Stimulated activated naive CD8-positive, alpha-beta T cell treated with anti-CD3 and anti-CD28 coated beads, Interleukin-15, Interleukin-2, amounts not matched to agents 100 ng/mL and 50 ng/mL, for 24 hours (primary cell): ENCODE results near the gene CTSS.
"Not testable (repeated sequence)": the region's sequence is repeated elsewhere in the genome, so short reads cannot be mapped to it uniquely, and the experiment has no call there.

ENCODE experiments used
- H3K27ac Mint-ChIP-seq: one replicate; pipeline ENCODE4 v1.8.0; 2021; ENCODE audit warnings: mild to moderate bottlenecking, mixed read lengths
- H3K27me3 Mint-ChIP-seq: one replicate; pipeline ENCODE4 v1.8.0; 2021; ENCODE audit warnings: mixed read lengths
- H3K36me3 Mint-ChIP-seq: one replicate; pipeline ENCODE4 v1.8.0; 2021; ENCODE audit warnings: low read depth, mixed read lengths
- H3K4me1 Mint-ChIP-seq: one replicate; pipeline ENCODE4 v1.8.0; 2021; ENCODE audit warnings: low read depth, mixed read lengths
- H3K4me3 Mint-ChIP-seq: one replicate; pipeline ENCODE4 v1.8.0; 2021; ENCODE audit warnings: mild to moderate bottlenecking, mixed read lengths
- H3K9me3 Mint-ChIP-seq: one replicate; pipeline ENCODE4 v1.8.0; 2021; ENCODE audit warnings: mixed read lengths

The CTSS gene

DNA sequence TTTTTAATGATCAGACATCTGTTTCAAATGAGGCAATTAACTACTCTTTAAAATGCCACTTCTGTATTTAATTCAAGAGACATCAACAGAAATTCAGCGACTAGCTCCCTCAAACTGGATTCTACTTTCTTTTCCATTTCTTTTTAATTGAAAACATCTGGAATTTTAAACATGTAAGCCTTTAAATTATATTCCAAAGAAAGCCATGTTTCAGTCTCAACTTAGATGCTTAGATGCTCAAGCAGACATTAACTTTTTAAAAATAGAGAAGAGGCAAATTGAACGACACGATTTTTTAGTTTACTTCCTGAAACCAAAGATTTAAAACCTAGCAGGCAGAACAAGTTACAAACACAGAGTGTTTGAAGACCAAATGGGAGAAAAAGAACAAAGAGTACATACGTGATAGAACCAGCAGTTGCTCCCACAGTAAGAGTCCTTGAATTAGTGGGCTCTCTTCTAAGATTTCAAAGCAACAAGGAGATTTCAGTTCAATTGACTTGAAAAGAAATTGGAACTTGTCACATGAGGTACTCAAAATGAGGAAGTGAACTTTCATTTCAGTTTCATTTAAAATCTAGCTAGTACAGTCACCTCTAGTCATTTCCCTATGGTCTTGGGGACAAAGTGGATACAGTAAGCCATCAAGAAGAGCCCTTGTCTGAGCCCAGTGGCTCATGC is at the start of gene CTSS:
Gene CTSS, minus strand, starts transcription at position 483 of the 681 bp plus-strand sequence. CDS start 1,015 bp downstream, outside the sequence.
- Mint-ChIP-seq H3K27me3 (no peaks in the 10 kb centered on the region), H3K27ac (peak within 1 kb of the TSS; percentile 94), H3K4me1 (peaks cover 52% of the 10 kb centered on the region), H3K4me3 (peak within 1 kb of the TSS; percentile 90), H3K9me3 (no peaks in the 10 kb centered on the region), H3K36me3 (peaks cover 24% of the 10 kb centered on the region)

DNA sequence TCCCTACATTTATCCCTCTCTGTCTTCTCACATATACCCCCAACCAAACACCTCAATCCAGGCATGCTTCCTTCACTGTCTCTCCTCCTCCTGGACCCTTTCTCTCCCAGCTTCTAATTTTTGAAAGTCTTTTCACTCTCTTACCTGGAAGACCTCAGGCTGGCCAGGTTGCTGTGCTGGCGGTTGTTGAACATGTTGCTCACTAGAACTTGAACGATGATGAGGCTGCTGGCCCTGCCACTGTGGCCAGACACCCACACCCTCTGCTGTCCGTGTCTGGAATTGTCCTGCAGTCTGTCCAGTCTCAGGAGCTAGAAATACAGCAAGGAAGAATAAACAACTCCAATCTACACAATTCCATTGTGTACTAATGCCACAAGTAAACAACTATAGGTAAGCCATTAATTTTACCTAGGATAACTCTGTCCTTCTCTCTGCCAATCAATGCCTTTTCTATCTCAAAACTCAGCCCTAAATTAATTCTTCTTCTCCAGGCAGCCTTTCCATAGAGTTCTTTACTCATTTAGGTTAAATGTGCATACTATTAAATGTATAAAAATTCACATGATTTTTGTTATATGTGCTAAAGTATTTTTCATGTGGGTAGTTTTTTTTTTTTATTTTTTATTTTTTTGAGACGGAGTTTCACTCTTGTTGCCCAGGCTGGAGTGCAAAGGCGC is 47.6 kb upstream of the CTSS start:
- Mint-ChIP-seq H3K9me3 (no peaks in the 10 kb centered on the region), H3K27ac (no peak overlapping the region), H3K4me3 (no peak overlapping the region), H3K27me3 (no peaks in the 10 kb centered on the region), H3K36me3 (peaks cover 28% of the 10 kb centered on the region), H3K4me1 (no peaks in the 10 kb centered on the region)

DNA sequence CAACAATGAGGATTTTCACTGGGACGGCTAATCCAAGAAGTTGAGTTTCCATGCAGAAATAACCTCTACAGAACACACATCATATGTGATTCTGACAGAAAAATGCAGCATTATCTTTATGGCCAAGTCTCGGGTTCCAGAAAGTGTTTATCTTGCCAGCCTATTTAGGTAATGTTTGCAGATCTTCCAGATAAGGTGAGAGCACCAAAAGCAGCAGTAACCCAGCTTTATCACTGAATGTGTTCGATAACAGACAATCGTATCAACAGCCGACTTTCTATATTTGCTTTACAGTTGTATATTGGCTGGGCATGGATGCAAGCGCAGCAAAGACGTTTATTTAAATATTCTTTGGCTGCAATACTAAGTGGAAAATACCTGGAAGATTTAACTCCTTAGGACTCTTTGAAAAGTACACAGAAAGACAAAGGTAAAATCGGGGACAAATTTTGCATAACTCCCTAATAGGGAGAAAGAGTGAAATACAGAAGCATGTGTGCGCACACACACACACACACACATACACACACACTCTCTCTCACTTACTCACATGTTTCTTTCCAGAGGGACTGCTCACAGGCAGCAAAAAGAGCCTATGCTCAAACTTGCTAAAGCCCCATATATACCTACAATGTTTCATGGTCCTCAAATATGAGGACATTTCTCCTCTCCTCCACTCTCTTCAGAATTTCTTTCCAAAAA is 45.5 kb upstream of the CTSS start:
- H3K4me3 Mint-ChIP-seq, result no peak overlapping the region
- no peaks in the 10 kb centered on the region for H3K9me3 Mint-ChIP-seq
- no peak overlapping the region for H3K27ac Mint-ChIP-seq
- peaks cover 17% of the 10 kb centered on the region for H3K36me3 Mint-ChIP-seq
- no peaks in the 10 kb centered on the region for H3K27me3 Mint-ChIP-seq
- H3K4me1 Mint-ChIP-seq, result peaks cover 11% of the 10 kb centered on the region

DNA sequence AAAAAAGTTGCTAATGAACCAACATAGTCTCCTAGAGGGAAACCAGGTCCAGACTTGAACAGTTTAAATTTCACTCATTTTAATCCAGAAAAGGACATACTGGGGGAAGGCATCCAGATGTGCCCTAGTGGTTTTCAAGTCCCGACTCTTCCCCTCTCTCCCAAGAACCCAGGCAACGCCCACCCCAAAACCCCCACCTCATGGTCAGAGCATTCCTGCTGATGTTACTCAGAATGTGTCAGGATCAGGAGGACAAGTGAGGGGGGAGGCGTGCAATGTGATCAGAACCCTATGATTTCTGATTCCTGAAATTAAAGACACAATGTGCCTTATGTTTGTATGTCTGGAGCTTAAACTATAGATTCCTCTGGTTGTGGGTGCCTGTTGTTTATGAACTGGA is 44.1 kb upstream of the CTSS start:
- Mint-ChIP-seq H3K27ac (no peak overlapping the region), H3K4me3 (no peak overlapping the region), H3K4me1 (peaks cover 11% of the 10 kb centered on the region), H3K27me3 (no peaks in the 10 kb centered on the region), H3K36me3 (peaks cover 12% of the 10 kb centered on the region), H3K9me3 (no peaks in the 10 kb centered on the region)

DNA sequence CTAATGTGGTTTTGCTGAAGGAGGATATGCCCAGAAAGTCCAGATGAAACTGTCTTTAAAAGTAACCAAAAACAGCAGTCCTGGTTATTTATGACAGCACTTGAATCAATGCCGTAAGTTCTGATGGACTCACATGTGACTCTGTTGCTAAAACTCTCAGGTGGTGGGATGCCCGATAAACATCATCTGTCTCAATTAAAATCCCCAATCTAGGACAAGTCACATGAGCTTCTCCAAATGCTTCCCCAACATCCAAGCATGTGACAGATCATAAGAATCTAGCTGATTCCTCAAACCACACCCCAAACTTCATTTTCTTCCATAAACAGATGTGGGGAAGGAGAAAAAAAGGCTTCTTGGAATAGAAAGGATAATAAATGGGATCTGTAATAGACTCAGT is 43.3 kb upstream of the CTSS start:
- Mint-ChIP-seq H3K9me3 (no peaks in the 10 kb centered on the region), H3K4me3 (no peak overlapping the region), H3K4me1 (peaks cover 11% of the 10 kb centered on the region), H3K27me3 (no peaks in the 10 kb centered on the region), H3K36me3 (peaks cover 7% of the 10 kb centered on the region), H3K27ac (no peak overlapping the region)

DNA sequence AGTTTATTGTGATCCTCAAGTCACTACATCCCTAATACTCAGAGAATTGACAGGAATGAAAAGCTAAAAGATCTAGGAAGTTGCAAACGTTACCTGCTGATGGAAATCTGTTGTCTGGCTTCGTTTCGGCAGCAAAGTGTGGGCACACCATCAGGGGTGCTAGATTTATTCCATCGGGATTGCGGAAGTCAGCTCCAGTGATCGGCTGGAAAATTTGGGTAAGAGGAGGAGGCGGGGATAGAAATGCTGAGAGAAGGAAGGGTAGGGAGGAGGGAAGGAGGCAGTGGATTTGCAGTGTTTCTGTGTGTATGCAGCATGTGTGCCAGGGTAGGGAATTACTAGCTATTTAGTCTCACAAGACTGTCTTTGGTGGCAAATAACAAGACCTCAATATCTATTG is 42.5 kb upstream of the CTSS start, which contains the start of gene CTSK:
Gene CTSK, minus strand, starts transcription at position 140 of the 400 bp plus-strand sequence. CDS start 1,455 bp downstream, outside the sequence.
- peak within 1 kb of the TSS; percentile 37 for H3K27ac Mint-ChIP-seq
- peaks cover 11% of the 10 kb centered on the region for H3K4me1 Mint-ChIP-seq
- no peaks in the 10 kb centered on the region for H3K9me3 Mint-ChIP-seq
- no peaks in the 10 kb centered on the region for H3K27me3 Mint-ChIP-seq
- peak within 1 kb of the TSS; percentile 55 for H3K4me3 Mint-ChIP-seq
- H3K36me3 Mint-ChIP-seq, result peaks cover 10% of the 10 kb centered on the region

DNA sequence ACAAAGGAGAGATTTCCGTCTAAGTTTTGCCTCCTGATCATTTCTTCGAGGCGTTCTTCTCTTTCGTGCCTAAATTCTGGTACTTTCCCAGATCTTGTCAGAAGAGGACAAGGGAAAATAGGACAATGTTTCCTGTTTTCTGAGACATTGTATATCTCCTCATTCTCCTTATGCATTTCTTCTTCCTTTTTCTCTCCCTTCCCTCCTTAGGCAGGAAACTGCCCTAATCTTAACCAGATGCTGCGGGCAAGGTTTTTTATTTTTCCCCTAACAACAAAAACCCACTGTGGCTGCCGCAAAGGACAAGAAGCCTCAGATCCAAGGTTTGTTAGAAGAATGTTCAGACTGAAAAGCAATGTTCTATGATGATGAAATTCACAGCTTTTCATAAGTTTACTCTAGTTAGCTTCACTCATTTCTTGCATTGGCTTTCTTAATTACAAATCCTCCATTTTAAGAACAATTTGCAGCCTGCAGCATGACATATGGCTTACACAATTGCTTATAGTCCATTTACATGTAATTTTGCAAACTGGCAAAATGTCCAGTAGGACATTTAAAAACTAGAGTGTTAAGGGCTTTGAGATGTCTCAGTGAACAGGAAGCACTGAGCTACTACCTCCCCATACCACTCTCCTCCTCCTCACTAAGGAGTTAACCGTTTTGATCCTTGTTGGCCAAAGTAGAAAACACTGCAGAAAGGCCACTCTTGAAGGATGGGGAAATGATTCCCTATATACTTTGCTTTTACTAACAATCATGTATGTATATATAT is 41.9 kb upstream of the CTSS start:
- Mint-ChIP-seq H3K4me1 (peaks cover 11% of the 10 kb centered on the region), H3K27me3 (no peaks in the 10 kb centered on the region), H3K9me3 (no peaks in the 10 kb centered on the region), H3K36me3 (peaks cover 16% of the 10 kb centered on the region), H3K4me3 (peak overlapping the region; percentile 55), H3K27ac (peak overlapping the region; percentile 29)

DNA sequence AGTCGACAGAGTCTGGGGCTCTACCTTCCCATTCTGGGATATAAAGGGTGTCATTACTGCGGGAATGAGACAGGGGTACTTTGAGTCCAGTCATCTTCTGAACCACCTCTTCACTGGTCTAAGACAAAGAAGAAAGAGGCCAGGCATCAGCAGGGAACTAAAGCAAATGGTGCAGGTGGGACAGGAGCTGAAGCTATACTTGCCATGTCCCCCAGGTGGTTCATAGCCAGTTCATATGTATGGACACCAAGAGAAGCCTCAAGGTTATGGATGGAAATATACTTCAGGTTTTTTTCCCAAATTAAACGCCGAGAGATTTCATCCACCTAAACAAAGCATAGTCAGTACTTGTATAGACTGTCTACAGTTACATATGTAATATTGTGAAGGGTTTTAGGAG is 40.3 kb upstream of the CTSS start:
- H3K4me3 Mint-ChIP-seq, result no peak overlapping the region
- peaks cover 16% of the 10 kb centered on the region for H3K36me3 Mint-ChIP-seq
- no peak overlapping the region for H3K27ac Mint-ChIP-seq
- H3K9me3 Mint-ChIP-seq, result no peaks in the 10 kb centered on the region
- H3K27me3 Mint-ChIP-seq, result no peaks in the 10 kb centered on the region
- peaks cover 11% of the 10 kb centered on the region for H3K4me1 Mint-ChIP-seq

DNA sequence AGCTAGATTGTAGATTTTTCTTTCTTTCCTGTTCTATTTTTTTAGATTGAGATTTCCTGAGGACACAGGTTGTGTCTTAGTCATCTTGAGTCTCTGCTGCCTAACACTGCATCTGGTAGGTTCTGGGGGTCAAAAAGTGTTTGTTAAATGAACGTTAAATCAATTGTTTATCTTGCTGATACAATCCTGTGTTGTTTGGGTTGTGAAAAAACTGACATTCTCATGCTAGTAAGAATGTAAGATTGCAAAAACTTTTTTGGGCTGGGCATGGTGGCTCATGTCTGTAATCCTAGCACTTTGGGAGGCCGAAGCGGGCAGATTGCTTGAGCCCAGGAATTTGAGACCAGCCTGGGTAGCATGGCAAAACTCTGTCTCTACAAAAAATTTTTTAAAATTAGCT is 39.1 kb upstream of the CTSS start:
- no peak overlapping the region for H3K4me3 Mint-ChIP-seq
- H3K27ac Mint-ChIP-seq, result no peak overlapping the region
- H3K27me3 Mint-ChIP-seq, result no peaks in the 10 kb centered on the region
- peaks cover 13% of the 10 kb centered on the region for H3K36me3 Mint-ChIP-seq
- H3K9me3 Mint-ChIP-seq, result no peaks in the 10 kb centered on the region
- peaks cover 11% of the 10 kb centered on the region for H3K4me1 Mint-ChIP-seq

DNA sequence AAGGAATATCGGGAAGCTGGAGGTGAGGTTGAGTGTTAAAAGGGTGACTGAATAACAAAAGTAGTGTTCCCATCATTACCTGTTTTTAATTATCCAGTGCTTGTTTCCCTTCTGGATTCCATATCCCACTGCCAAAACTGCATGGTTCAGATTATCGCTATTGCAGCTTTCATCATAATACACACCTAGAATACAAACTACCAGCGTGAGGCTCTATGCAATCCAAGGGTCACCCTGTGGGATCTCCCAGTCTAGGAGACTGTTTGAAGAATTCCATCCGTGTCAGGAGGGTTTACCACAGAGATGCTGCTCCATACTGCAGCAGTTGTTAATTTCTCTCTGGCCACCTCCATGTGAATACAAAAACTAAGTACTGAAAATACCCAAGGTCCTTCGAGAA is 33.5 kb upstream of the CTSS start:
- H3K4me1 Mint-ChIP-seq, result no peaks in the 10 kb centered on the region
- no peak overlapping the region for H3K4me3 Mint-ChIP-seq
- peaks cover 23% of the 10 kb centered on the region for H3K36me3 Mint-ChIP-seq
- no peaks in the 10 kb centered on the region for H3K9me3 Mint-ChIP-seq
- no peaks in the 10 kb centered on the region for H3K27me3 Mint-ChIP-seq
- H3K27ac Mint-ChIP-seq, result no peak overlapping the region

DNA sequence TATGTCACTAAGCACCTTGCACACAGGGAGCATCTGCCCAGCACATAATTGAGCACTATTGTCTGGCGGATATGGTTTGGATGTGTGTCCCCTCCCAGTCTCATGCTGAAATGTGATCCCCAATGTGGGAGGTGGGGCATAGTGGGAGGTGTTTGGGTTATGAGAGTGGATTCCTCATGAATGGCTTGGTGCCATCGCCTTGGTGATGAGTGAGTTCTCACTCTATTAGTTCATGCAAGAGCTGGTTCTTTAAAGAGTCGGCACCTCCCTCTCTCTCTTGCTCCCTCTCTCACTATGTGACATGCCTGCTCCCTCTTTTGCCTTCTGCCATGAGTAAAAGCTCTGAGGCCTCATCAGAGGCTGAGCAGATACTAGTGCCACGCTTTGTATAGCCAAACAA is 32.9 kb upstream of the CTSS start:
- Mint-ChIP-seq H3K4me1 (no peaks in the 10 kb centered on the region), H3K9me3 (no peaks in the 10 kb centered on the region), H3K36me3 (peaks cover 23% of the 10 kb centered on the region), H3K27ac (no peak overlapping the region), H3K27me3 (no peaks in the 10 kb centered on the region), H3K4me3 (no peak overlapping the region)

DNA sequence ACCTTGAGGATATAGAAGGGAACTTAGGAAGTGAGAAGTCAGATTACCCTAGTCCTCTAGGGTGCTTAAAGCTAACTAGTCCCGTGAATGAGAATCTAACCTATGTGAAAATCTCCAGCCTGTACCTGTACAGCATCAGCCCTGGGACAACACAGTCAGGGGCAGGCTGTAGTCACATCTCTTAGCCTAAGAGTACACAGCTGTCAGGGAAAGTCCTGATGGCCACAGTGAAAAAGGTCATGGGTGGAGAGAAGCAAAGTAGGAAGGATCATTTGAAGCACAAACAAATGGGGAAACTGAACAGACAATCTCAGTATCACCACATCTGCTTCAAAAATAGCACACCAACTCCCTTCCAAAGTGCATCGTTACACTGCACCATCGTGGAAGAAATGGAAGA is 30.8 kb upstream of the CTSS start:
- H3K27ac Mint-ChIP-seq, result no peak overlapping the region
- no peaks in the 10 kb centered on the region for H3K27me3 Mint-ChIP-seq
- H3K4me1 Mint-ChIP-seq, result no peaks in the 10 kb centered on the region
- peaks cover 13% of the 10 kb centered on the region for H3K36me3 Mint-ChIP-seq
- no peaks in the 10 kb centered on the region for H3K9me3 Mint-ChIP-seq
- no peak overlapping the region for H3K4me3 Mint-ChIP-seq

DNA sequence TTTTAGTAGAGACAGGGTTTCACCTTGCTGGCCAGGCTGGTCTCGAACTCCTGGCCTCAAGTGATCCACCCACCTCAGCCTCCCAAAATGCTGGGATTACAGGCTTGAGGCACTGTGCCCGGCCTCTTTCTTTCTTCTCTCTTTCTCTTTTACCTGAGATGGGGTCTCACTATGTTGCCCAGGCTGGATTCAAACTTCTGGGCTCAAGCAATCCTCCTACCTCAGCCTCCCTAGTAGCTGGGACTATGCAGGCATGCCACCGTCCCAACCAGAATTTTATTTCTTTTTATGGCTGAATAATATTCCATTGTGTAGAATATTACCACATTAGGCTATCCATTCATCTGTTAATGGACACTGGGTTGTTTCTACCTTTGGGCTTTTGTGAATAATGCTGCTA is 28.2 kb upstream of the CTSS start:
- H3K27ac Mint-ChIP-seq, H3K27me3 Mint-ChIP-seq, H3K36me3 Mint-ChIP-seq, H3K4me1 Mint-ChIP-seq, H3K9me3 Mint-ChIP-seq, H3K4me3 Mint-ChIP-seq: not testable (repeated sequence)

DNA sequence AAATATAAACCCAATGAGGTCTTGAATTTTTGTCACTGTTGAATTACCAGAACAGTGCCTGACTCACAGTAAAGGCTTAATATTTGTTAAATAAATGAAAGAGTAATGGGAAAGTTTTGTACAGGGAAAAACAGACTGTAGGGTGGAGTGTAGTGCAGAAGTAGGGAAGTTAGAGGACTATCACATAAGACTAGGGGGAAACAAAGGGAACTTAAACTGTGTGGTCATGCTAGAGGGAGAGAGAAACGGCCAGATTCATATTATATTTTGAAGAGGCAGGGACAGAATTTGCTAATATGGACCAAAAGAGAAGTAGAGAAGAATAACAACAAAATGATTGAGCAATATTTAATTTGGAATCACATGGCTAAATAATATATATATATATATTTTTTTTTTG is 27.6 kb upstream of the CTSS start:
- Mint-ChIP-seq H3K36me3 (peaks cover 4% of the 10 kb centered on the region), H3K27me3 (no peaks in the 10 kb centered on the region), H3K27ac (no peak overlapping the region), H3K9me3 (no peaks in the 10 kb centered on the region), H3K4me3 (no peak overlapping the region), H3K4me1 (no peaks in the 10 kb centered on the region)

DNA sequence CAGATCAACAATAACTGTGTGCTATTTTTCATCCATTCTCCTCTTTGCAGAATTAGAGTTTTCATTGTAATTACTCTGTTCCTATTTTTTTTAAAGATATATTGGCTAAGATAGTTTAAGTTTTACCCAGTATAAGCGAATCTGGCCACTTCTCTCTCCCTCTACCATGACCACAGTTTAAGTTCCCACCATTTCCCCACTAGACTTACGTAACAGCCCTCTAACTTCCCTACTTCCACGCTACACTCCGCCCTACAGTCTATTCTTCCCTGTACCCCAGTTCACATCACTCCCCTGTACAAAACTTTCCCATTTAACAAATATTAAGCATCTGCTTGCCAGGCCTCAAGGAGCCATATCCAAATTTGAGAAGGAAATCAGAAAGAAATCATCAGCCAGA is 26.0 kb upstream of the CTSS start:
- Mint-ChIP-seq H3K4me1 (no peaks in the 10 kb centered on the region), H3K27me3 (peaks cover 3% of the 10 kb centered on the region), H3K27ac (no peak overlapping the region), H3K4me3 (no peak overlapping the region), H3K36me3 (no peaks in the 10 kb centered on the region), H3K9me3 (no peaks in the 10 kb centered on the region)
